Parathyroid adenoma (tissue), 2 donors: ENCODE measurements around the gene EXTL1.

Experiments used
- H2AFZ ChIP-seq: fragments of 300-600 bp; sonication (generic); one replicate; pipeline ENCODE4 v1.7.0; 2017; ENCODE audit warnings: antibody characterized with exemption, mild to moderate bottlenecking
- H3K27ac ChIP-seq: fragments of 300-600 bp; sonication (generic); one replicate; pipeline ENCODE4 v1.7.0; 2017
- H3K27me3 ChIP-seq: fragments of 300-600 bp; sonication (generic); one replicate; pipeline ENCODE4 v1.7.0; 2017; ENCODE audit warnings: low read length; ENCODE audit not compliant: control insufficient read depth, insufficient read depth
- H3K36me3 ChIP-seq: fragments of 300-600 bp; sonication (generic); one replicate; pipeline ENCODE4 v1.7.0; 2017; ENCODE audit warnings: low read length; ENCODE audit not compliant: control insufficient read depth, insufficient read depth
- H3K4me1 ChIP-seq: fragments of 300-600 bp; sonication (generic); one replicate; pipeline ENCODE4 v1.7.0; 2017; ENCODE audit warnings: control low read depth
- H3K4me2 ChIP-seq: fragments of 300-600 bp; sonication (generic); one replicate; pipeline ENCODE4 v1.7.0; 2017; ENCODE audit warnings: low read length
- H3K4me3 ChIP-seq: fragments of 300-600 bp; sonication (generic); one replicate; pipeline ENCODE4 v1.7.0; 2017; ENCODE audit warnings: low read depth, low read length
- H3K79me2 ChIP-seq: fragments of 300-600 bp; sonication (generic); one replicate; pipeline ENCODE4 v1.7.0; 2017; ENCODE audit warnings: control low read depth
- H3K9ac ChIP-seq: fragments of 300-600 bp; sonication (generic); one replicate; pipeline ENCODE4 v1.7.0; 2017; ENCODE audit warnings: mild to moderate bottlenecking
- H3K9me3 ChIP-seq: fragments of 300-600 bp; sonication (generic); one replicate; pipeline ENCODE4 v1.7.0; 2017; ENCODE audit warnings: low read length; ENCODE audit not compliant: control insufficient read depth
- CTCF ChIP-seq: fragments of 300-600 bp; sonication (generic); IDR thresholded peaks from one replicate; pipeline ENCODE4 v1.7.0; 2017; ENCODE audit warnings: antibody characterized with exemption, mild to moderate bottlenecking
- donor health status: primary hyperparathyroidism.

Gene EXTL1

DNA sequence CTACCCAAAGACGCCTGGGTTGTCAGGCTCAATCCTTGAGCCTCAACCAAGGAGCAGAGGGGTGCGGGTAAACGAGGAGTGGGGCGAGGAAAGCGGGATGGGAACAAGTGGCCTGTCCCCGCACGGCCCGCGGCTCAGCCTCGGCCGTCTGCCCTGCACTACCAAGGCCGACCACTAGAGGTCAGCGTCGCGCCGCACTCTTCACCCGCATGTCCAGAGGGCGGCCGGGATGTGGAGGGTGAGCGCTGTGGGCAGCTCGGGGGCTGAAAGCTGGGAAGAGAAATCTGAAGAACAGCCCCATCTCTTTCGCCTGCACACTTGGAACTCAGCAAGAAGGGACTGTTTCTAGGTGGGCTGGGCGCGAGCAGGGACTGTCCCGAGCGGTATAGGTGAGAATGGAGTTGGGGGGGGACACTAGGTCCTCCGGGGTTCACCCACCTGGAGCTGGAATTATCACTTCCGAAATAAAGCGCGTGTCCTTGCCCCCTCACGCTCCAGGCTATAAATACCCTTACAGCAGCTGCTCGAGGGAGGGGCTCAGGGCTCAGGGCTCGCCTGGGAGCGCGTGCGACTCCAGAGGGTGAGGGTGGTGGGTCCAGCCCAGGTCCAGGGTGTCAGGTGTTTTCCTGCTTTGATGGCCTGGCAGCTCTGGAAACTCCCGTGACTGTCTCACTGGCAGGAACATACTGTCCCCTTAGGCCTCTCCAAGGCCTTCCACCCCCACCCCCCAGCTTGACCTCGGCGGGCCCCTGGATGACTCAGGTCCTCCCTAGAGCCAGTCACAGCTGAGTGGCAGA, 14.6 kb downstream of the EXTL1 start:
- H3K4me2 ChIP-seq = peak overlapping the region; percentile 100
- H3K79me2 ChIP-seq = no peaks in the 10 kb centered on the region
- no peaks in the 10 kb centered on the region for H3K9me3 ChIP-seq
- H3K36me3 ChIP-seq = no peaks in the 10 kb centered on the region
- no peak overlapping the region for H3K9ac ChIP-seq
- peaks cover 4% of the 10 kb centered on the region for H3K4me1 ChIP-seq
- peak overlapping the region; percentile 80 for H3K27ac ChIP-seq
- H2AFZ ChIP-seq = peak overlapping the region; percentile 99
- peak; percentile 95 for TF ChIP-seq CTCF
- H3K4me3 ChIP-seq = peak overlapping the region; percentile 91
- H3K27me3 ChIP-seq = no peaks in the 10 kb centered on the region

GRCh38 chr1:26036756-26037281, 15.2 kb downstream of the EXTL1 start:
- H2AFZ ChIP-seq = no peak overlapping the region
- TF ChIP-seq CTCF = no peak
- no peak overlapping the region for H3K4me2 ChIP-seq
- no peaks in the 10 kb centered on the region for H3K79me2 ChIP-seq
- H3K36me3 ChIP-seq = no peaks in the 10 kb centered on the region
- no peak overlapping the region for H3K4me3 ChIP-seq
- H3K9me3 ChIP-seq = no peaks in the 10 kb centered on the region
- H3K9ac ChIP-seq = no peak overlapping the region
- H3K27me3 ChIP-seq = no peaks in the 10 kb centered on the region
- peaks cover 4% of the 10 kb centered on the region for H3K4me1 ChIP-seq
- H3K27ac ChIP-seq = no peak overlapping the region

DNA sequence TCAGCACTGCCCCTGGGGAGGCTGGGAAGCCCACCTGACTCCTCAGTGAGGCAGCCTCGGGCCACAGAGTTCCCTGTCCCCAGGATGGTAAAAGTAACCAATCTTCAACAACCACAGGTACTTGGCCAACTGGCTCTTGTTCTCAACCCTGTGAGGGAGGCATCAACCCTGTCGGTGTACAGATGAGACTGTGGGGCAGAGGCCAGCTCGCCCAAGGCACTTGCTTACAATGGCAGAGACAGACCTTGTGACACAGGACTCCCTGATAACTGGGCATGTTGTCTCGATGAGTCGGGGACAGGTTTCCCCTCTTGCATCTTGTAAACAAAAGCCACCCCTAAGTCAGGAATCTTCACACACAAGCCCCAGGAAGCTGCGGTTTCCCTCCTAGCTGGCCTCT, 16.3 kb downstream of the EXTL1 start:
- Histone ChIP-seq H3K36me3 (no peaks in the 10 kb centered on the region), H3K27ac (no peak overlapping the region), H2AFZ (no peak overlapping the region), H3K4me2 (no peak overlapping the region), H3K27me3 (no peaks in the 10 kb centered on the region), H3K9me3 (no peaks in the 10 kb centered on the region), H3K79me2 (no peaks in the 10 kb centered on the region), H3K4me3 (no peak overlapping the region), H3K9ac (no peak overlapping the region), H3K4me1 (peaks cover 4% of the 10 kb centered on the region)
- TF ChIP-seq CTCF = no peak

DNA sequence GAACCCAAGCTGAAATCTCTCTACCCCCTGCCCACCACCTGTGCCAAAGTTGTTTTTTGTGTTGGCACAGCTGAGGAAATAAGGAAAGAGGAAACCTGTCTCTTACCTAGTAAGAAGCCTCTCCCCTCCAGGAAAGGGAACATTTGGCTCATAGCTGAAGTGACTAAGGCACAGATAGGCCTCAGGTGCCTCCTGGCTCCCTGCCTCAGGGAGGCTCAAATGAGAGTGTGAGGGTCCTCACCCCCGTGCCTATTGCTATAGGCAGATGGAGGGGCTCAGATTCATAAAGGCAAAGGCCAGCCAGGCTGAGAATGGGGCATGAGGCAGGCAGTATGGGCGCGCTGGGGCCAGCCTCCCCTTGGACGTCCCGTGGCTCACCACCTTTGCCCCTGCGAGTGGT, 16.9 kb downstream of the EXTL1 start:
- H3K27me3 ChIP-seq = no peaks in the 10 kb centered on the region
- H3K79me2 ChIP-seq = no peaks in the 10 kb centered on the region
- H3K9ac ChIP-seq = no peak overlapping the region
- no peaks in the 10 kb centered on the region for H3K9me3 ChIP-seq
- peaks cover 4% of the 10 kb centered on the region for H3K4me1 ChIP-seq
- no peak overlapping the region for H3K27ac ChIP-seq
- H3K4me3 ChIP-seq = no peak overlapping the region
- H2AFZ ChIP-seq = no peak overlapping the region
- H3K4me2 ChIP-seq = no peak overlapping the region
- TF ChIP-seq CTCF = no peak
- no peaks in the 10 kb centered on the region for H3K36me3 ChIP-seq

DNA sequence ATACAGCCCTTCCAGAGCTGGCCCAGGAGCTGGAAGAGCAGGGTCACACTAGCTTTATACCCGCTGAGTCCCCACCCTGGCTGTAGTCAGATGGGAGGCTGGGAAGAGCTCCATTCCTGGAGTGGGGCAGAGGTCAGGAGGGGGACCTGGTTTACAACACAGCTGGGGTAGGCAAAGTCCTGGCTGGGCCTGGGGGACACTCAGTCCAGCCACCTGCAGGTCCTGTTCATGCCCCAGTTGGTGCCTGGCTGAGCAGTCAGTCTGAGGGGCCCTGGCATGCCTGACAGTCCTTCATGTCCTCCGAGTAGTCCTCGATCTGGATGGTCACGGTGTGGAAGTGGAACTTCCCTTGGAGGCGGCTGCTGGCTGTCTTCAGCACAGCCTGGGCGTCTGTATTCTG, 17.3 kb downstream of the EXTL1 start:
- H3K27me3 ChIP-seq = no peaks in the 10 kb centered on the region
- H3K4me1 ChIP-seq = peaks cover 4% of the 10 kb centered on the region

More for the DNA sequence above, 17.3 kb downstream of the EXTL1 start:
- H3K9me3 ChIP-seq = no peaks in the 10 kb centered on the region
- no peaks in the 10 kb centered on the region for H3K79me2 ChIP-seq
- H3K36me3 ChIP-seq = no peaks in the 10 kb centered on the region
- no peak for TF ChIP-seq CTCF
- no peak overlapping the region for H3K4me2 ChIP-seq
- H3K4me3 ChIP-seq = no peak overlapping the region
- H3K9ac ChIP-seq = no peak overlapping the region
- no peak overlapping the region for H2AFZ ChIP-seq
- H3K27ac ChIP-seq = no peak overlapping the region
